ELF-1 (cell line): Measurements from ENCODE around the gene ADTRP.

Experiments
- DNase-seq: peaks from one replicate; pipeline ENCODE4 v3.0.0-alpha.2; 2016; ENCODE audit warnings: low read depth, low spot score

The ADTRP gene, protein sequence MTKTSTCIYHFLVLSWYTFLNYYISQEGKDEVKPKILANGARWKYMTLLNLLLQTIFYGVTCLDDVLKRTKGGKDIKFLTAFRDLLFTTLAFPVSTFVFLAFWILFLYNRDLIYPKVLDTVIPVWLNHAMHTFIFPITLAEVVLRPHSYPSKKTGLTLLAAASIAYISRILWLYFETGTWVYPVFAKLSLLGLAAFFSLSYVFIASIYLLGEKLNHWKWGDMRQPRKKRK

GRCh38 chr6:11778648-11779328 is at the start of gene ADTRP:
ADTRP (minus strand) TSS chr6:11778803; CDS start chr6:11778759, 44 bp downstream.
- peak; percentile 31 for DNase-seq

DNA sequence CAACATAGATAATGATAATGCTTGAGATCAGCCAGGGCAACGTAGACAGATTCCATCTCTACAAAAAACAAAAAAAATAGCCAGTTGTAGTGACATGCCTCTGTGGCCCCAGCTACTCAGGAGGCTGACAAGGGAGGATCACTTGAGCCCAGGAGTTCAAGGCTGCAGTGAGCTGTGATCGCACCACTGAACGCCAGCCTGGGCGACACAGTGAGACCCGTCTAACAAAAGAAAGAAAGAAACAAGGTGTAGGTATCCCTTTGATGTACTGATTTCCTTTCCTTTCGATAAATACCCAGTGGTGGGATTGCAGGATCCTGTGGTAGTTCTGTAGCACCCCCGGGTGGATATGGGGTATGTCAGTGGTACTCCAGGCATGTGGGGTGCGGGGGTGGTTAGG is 48.2 kb upstream of the ADTRP start:
- DNase-seq: no peak

DNA sequence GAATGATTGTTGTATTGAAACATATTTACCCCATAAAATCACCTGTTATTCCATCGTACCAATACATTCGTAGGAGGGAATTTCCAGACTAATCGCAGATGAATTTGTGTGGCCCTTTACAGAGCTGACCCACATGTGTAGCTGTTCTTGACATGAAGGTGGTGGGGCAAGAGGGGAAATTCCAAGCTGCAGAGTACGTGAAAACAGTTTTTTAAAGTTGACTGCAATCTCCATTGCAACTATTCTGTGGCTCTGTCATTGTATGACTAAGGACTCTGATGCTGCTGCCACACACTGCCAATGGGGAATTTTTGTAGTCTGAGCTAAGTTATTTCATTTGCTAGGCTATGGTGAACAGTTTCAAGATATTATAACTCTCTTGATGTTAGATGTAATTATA is 46.4 kb upstream of the ADTRP start:
- no peak for DNase-seq

DNA sequence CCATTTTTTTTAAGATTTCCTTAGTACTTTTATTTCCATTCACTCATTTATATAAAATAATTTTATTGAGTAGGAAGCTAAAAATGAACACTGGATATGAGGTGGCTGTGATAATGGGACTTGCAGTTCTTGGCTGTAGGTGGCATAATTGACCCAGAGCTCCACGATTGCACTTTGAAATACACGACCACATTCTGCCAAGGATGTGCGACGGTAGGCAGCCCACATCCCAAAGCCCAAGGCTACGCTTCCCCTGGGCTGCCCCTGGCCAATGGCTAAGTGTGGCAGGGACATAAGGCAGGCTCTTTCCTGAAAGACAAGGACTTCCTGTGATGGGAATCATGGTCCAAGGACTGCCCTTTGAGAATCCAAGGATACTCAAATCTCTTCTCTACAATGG is 43.7 kb upstream of the ADTRP start:
- no peak for DNase-seq

GRCh38 chr6:11821781-11822180 is 43.2 kb upstream of the ADTRP start:
- no peak for DNase-seq

DNA sequence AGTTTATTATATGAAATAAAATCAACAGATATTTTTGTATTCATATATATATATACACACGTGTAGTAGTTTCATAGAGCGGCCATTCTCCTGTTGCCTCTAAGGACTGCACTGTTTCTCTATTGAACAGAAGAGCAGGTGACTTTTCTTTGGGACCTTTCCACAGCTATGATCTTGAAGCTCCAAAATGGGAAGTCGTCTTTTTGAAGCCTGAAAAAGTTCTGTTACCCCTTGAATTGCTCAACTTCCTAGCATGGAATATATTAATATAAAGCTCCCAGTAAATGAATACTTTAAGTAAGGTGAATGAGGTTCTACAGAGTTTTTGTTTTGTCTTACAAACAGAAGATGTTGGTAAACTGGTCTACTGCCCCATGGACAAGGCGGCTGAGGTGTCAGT is 42.2 kb upstream of the ADTRP start:
- DNase-seq: no peak

- no peak for DNase-seq
Observed at GRCh38 chr6:11819486-11819885, 40.9 kb upstream of the ADTRP start.

DNA sequence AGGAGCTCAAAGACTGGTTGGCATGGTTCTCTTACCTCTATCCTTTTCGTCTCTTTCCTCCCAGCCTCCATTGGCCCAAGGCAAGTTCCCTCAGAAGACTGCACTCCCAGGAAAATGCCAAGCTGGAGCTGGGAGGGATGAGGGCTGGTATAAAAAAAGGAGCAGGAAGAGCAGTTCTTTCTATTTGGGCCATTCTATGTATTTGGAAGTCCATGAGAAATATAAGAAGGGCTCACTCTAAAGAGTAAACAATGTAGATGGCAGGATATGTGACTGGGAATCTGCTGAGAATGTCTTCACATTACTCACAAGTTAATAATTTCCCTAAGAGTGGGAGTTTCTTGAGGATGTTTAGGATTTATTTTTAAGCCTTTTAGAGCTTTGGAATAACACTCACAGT is 36.6 kb upstream of the ADTRP start:
- no peak for DNase-seq

DNA sequence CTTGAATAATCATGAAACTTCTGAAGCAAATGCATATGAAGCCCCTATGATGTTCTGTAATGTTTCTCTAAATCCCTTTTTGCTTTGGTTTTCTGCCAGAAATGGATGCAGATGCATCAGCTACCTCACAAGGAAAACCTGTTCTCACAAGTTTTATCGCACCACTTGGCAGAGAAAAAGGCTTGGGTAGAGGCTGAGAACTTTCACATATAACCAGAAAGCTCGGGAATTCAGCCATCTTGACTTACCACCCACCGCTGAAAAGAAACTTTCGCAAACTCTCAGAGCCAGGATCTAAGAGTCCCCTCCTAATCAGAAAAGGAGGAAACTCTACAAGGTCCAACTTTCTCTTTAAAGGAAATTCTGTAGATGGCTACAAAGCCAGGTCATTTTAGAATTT is 36.2 kb upstream of the ADTRP start:
- no peak for DNase-seq

DNA sequence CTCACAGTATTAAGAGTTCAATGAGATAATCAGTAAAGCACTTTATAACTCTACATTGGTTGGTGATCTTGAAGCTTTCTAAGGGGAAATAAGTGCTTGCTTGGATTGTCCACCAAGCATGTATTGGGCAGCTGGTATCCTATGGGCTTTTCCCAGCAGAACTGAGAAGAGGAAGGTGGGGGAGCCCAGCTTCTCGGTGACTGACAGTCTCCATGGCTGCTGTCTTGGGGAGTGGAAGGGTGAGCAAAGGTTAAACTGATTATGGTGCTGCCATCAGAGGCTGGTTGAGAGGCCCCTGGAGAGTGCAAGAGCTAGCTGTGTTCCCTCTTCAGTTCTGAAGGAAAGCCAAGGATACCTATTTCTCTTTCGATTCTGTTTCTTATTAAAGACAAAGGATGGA is 35.5 kb upstream of the ADTRP start:
- DNase-seq: no peak

DNA sequence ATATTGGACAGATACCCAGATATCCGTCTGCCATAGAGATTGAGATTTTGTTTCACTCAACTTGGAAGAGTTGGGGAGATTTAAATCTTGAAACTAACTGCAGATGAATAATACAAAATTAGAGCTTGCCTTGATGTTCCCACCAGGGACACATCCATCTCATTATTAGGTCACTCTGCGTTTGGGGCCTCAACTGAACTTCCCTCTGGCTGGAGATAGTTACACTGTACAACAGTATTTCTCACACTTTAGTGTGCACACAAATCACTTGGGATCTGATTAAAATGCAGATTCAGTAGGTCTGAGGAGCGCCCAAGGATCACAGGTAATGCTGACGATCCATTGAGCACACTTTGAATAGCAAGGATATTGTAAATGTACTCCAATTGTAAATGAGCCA is 35.0 kb upstream of the ADTRP start:
- no peak for DNase-seq

GRCh38 chr6:11812951-11813350 is 34.3 kb upstream of the ADTRP start:
- no peak for DNase-seq

- DNase-seq: no peak
Observed at GRCh38 chr6:11812439-11812838, 33.8 kb upstream of the ADTRP start.

GRCh38 chr6:11811644-11812264 is 33.2 kb upstream of the ADTRP start:
- DNase-seq: no peak

GRCh38 chr6:11810854-11811643 is 32.4 kb upstream of the ADTRP start:
- DNase-seq: no peak

DNA sequence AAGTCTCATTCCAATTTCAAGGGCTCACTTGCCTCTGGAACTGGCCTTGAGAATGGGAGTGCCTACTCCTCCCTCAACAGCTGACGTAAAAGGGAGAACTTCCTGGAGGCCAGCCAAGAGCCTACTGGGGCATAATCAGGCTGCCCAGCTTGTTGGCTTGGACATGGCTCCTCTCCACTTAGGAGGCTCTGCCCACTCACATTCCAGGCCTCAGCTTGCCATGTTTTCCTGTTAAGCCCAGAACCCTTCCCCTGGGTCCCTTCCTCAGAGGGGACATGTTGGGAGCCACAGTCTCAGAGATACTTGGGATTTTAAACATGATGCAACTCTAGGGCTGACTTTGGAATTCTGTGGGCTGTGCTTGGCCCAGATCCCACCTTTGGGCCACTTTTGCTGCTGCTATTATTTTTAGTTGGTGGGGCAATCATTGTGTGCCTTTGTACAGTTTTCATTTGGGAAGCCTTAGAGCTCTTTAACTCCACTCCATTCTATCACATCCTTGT is 31.5 kb upstream of the ADTRP start:
- no peak for DNase-seq

- no peak for DNase-seq
Observed at GRCh38 chr6:11808054-11808453, 29.5 kb upstream of the ADTRP start.

DNA sequence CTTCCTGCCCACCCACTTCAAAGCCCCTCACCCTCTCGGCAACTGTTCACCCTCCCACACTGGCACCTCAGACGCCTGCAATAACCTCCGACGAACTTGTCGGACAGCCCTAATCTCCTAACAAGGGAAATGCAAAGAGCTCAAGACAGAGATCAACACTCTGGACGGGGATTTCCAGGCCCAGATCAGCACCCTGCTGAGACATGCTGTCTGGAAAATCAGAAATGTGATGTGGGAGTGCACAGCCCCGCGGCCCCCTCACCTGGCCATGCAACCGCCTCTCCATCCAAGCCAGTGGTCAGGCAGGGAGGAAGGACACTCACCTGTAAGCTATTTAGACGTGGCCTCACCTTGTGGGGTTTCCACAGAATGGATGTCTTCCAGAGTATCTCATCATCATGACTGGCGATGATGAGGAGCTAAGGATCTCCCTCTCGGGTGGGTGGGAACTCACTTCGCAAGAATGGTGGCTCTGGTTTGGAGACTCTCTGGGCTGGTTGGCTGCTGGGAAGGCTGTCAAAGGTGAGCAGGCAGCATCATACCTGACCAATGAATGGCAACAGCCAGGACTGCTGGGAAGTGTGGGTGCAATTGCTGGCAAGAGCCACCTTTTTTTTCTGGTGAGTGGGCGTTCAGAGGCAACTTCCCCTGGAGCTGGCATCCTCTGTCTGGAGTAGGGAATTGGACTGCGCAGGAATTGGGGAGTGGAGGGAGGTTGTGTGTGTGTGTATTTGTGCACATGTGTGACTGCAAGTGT is 28.1 kb upstream of the ADTRP start:
- peak; percentile 34 for DNase-seq

DNA sequence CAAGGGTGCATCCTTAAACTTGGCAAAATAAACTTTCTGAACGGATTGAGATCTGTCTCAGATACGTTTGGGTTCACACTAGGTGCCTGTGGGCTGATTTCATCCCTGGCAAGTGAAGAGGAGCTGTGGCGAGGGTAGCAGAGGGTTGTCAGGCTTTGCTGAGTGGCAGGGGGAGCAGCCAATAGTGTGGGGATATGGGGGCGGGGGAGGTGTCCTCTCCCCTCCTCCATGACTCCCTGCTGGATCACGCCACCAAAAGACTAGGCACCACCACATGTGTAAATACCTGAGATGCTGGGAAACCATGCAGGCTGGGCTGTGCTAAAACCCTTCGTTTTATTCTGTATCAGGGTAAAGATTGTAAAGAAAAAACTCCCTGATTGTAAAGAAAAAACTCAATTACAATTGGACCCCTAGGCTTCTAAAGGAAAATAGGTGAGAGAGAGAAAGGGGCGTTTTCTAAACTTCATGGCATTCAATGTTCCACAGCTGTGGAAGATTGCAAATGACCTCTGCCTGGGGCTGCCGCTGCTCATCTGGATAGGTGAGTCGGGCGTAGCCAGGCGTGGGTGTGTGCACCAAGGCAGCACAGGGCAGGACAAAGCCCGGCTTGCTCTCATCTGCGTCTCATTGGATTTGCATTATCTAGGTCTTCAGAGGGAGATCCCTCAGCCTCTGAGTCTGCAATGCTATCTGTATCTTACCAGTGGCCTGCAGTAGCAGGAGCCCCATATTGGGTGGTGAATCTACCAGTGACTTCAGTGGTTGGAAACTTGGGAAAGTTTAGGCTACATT is 26.9 kb upstream of the ADTRP start:
- DNase-seq: peak; percentile 65

DNA sequence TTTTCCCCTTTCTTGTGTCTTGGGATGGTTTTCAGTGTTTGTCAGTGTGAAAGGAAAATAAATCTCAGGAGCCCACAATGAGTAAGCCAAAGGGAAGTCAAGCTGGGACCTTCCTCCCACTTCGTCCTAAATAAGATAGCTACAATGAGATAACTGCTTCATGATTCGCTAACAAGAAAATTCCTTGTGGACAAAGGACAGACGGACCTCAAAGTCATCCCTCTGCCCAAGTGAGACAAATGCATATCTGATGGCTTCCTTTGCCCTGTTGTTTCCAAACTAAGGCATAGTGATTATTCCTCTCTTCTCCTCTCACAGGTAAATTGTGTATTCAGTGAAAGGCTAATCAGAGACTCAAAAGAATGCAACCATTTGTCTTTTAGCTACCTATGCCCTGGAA is 26.1 kb upstream of the ADTRP start:
- DNase-seq: no peak

GRCh38 chr6:11804135-11804534 is 25.5 kb upstream of the ADTRP start:
- no peak for DNase-seq
